IMR-90 (cell line): ENCODE results near the gene LRRC14B. TPM values are rescaled to one million over a fixed set of nuclear protein-coding genes. Genes with fewer than 3 reads are reported as not detected.

Experiments used
- ATAC-seq: fragments of 200-7000 bp; cut with Tn5 transposase; 2 replicates; pipeline ENCODE4 v1.9.1; 2020; ENCODE audit warnings: low read depth, mild to moderate bottlenecking, moderate library complexity
- BruUV-seq: library from RNA; stranded (reverse); fragments of 400-500 nt; replicated peaks from 2 replicates; lab custom pipeline; 2021; lab: Mats Ljungman, UMichigan
- CTCF ChIA-PET: fragments of 300-600 bp; formaldehyde crosslinking; extraction: SDS; loops from one replicate; lab custom pipeline; 2021; ENCODE audit warnings: antibody characterized with exemption; lab: Yijun Ruan, JAX
- POLR2A ChIA-PET: fragments of 300-600 bp; sonication (Branson Sonifier 250); formaldehyde crosslinking; loops from one replicate; lab custom pipeline; 2022; ENCODE audit warnings: antibody characterized with exemption; ENCODE audit not compliant: unreplicated experiment; lab: Charles Lee
- DNase-seq: peaks from one replicate; pipeline ENCODE4 v3.0.0; 2013
- H2AFZ ChIP-seq: replicated peaks from 2 replicates; pipeline ENCODE3; 2013; ENCODE audit warnings: low read length, mild to moderate bottlenecking; ENCODE audit not compliant: poor library complexity
- H2AK5ac ChIP-seq: 2 replicates; pipeline ENCODE4 v1.6.1; 2013; ENCODE audit warnings: low read depth, low read length, inconsistent platforms
- H2AK9ac ChIP-seq: replicated peaks from 2 replicates; pipeline ENCODE3; 2013; ENCODE audit warnings: mild to moderate bottlenecking, low read depth, low read length, moderate library complexity; ENCODE audit not compliant: poor library complexity
- H2BK120ac ChIP-seq: 2 replicates; pipeline ENCODE4 v1.6.1; 2013; ENCODE audit warnings: low read depth, low read length, inconsistent platforms
- H2BK15ac ChIP-seq: 3 replicates; pipeline ENCODE4 v1.6.1; 2013; ENCODE audit warnings: low read depth, low read length, inconsistent platforms
- H2BK20ac ChIP-seq: 2 replicates; pipeline ENCODE4 v1.6.1; 2013; ENCODE audit warnings: low read depth, mild to moderate bottlenecking, inconsistent platforms, low read length, moderate library complexity
- H2BK5ac ChIP-seq: 2 replicates; pipeline ENCODE4 v1.6.1; 2013; ENCODE audit warnings: mild to moderate bottlenecking, low read depth, low read length, inconsistent platforms; ENCODE audit not compliant: poor library complexity, severe bottlenecking
- H3K14ac ChIP-seq: replicated peaks from 2 replicates; pipeline ENCODE4 v1.6.1; 2013; ENCODE audit warnings: low read depth, low read length, inconsistent platforms
- H3K18ac ChIP-seq: 2 replicates; pipeline ENCODE4 v1.6.1; 2013; ENCODE audit warnings: low read depth, low read length, control low read depth
- H3K23ac ChIP-seq: 2 replicates; pipeline ENCODE4 v1.6.1; 2013; ENCODE audit warnings: low read depth, low read length, inconsistent platforms
- H3K27ac ChIP-seq: 2 replicates; pipeline ENCODE4 v1.5.1; 2013; ENCODE audit warnings: mild to moderate bottlenecking, control low read depth, low read length; ENCODE audit not compliant: insufficient read depth
- H3K27me3 ChIP-seq: 2 replicates; pipeline ENCODE4 v1.6.1; 2013; ENCODE audit warnings: low read length; ENCODE audit not compliant: control insufficient read depth, insufficient read depth
- H3K36me3 ChIP-seq: 2 replicates; pipeline ENCODE4 v1.6.1; 2013; ENCODE audit warnings: low read length, mixed read lengths; ENCODE audit not compliant: control insufficient read depth, insufficient read depth
- H3K4ac ChIP-seq: 2 replicates; pipeline ENCODE4 v1.6.1; 2013; ENCODE audit warnings: low read depth, low read length, inconsistent platforms
- H3K4me1 ChIP-seq: 2 replicates; pipeline ENCODE4 v1.6.1; 2013; ENCODE audit warnings: low read length, mixed read lengths; ENCODE audit not compliant: control insufficient read depth, insufficient read depth
- H3K4me2 ChIP-seq: 2 replicates; pipeline ENCODE4 v1.6.1; 2013; ENCODE audit warnings: low read depth, mild to moderate bottlenecking, control low read depth, low read length, moderate library complexity
- H3K4me3 ChIP-seq: 2 replicates; pipeline ENCODE4 v1.5.1; 2013; ENCODE audit warnings: low read depth, mild to moderate bottlenecking, control low read depth, low read length, moderate library complexity; ENCODE audit not compliant: insufficient read depth
- H3K56ac ChIP-seq: 2 replicates; pipeline ENCODE4 v1.6.1; 2013; ENCODE audit warnings: low read length, inconsistent platforms; ENCODE audit not compliant: insufficient read depth; ENCODE audit errors: extremely low read depth
- H3K79me1 ChIP-seq, 2 experiments: 2 replicates each; pipeline ENCODE4 v1.6.1; 2013; ENCODE audit warnings: low read length in 2 of 2, inconsistent platforms in 1 of 2, low read depth in 1 of 2
- H3K9ac ChIP-seq: 2 replicates; pipeline ENCODE4 v1.6.1; 2013; ENCODE audit warnings: low read depth, low read length, control low read depth
- H3K9me1 ChIP-seq: 2 replicates; pipeline ENCODE4 v1.6.1; 2013; ENCODE audit warnings: low read length, inconsistent platforms; ENCODE audit not compliant: insufficient read depth
- H3K9me3 ChIP-seq: 2 replicates; pipeline ENCODE4 v1.6.1; 2013; ENCODE audit warnings: low read length; ENCODE audit not compliant: control insufficient read depth, insufficient read depth
- H4K20me1 ChIP-seq: 2 replicates; pipeline ENCODE4 v1.6.1; 2013; ENCODE audit warnings: low read length, inconsistent platforms; ENCODE audit not compliant: insufficient read depth
- H4K5ac ChIP-seq: 2 replicates; pipeline ENCODE4 v1.6.1; 2013; ENCODE audit warnings: mild to moderate bottlenecking, low read depth, low read length, control low read depth
- H4K8ac ChIP-seq, 2 experiments: 2 replicates each; pipeline ENCODE4 v1.6.1; 2013; ENCODE audit warnings: low read depth in 2 of 2, low read length in 2 of 2, control low read depth in 1 of 2, inconsistent platforms in 1 of 2
- H4K91ac ChIP-seq: 2 replicates; pipeline ENCODE4 v1.6.1; 2013; ENCODE audit warnings: low read depth, low read length, inconsistent platforms; ENCODE audit not compliant: insufficient read depth
- BHLHE40 ChIP-seq: fragments of 150-350 bp; IDR thresholded peaks from 2 replicates; pipeline ENCODE4 v1.6.1; 2016; ENCODE audit warnings: mild to moderate bottlenecking, low read depth, low read length
- CHD1 ChIP-seq: IDR thresholded peaks from 2 replicates; pipeline ENCODE4 v1.6.1; 2012; ENCODE audit warnings: low read depth, low read length, improper control_type of control experiment
- CTCF ChIP-seq: conservative IDR thresholded peaks from 2 replicates; pipeline ENCODE4 v1.5.1; 2012; ENCODE audit warnings: mild to moderate bottlenecking, low read depth, low read length, improper control_type of control experiment
- ELK1 ChIP-seq: fragments of 150-350 bp; IDR thresholded peaks from 2 replicates; pipeline ENCODE4 v1.6.1; 2016; ENCODE audit warnings: low read depth, mild to moderate bottlenecking, low read length, moderate library complexity, borderline replicate concordance
- FOS ChIP-seq: fragments of 150-350 bp; IDR thresholded peaks from 2 replicates; pipeline ENCODE4 v1.6.1; 2016; ENCODE audit warnings: low read depth, low read length
- MAFK ChIP-seq: IDR thresholded peaks from 2 replicates; pipeline ENCODE4 v1.6.1; 2012; ENCODE audit warnings: low read depth, low read length, improper control_type of control experiment
- MAZ ChIP-seq: IDR thresholded peaks from 2 replicates; pipeline ENCODE4 v1.6.1; 2012; ENCODE audit warnings: low read depth, mild to moderate bottlenecking, low read length, improper control_type of control experiment, moderate library complexity, borderline replicate concordance
- NFE2L2 ChIP-seq: fragments of 150-350 bp; IDR thresholded peaks from 2 replicates; pipeline ENCODE4 v1.6.1; 2016; ENCODE audit warnings: low read depth, mild to moderate bottlenecking, low read length
- RCOR1 ChIP-seq: IDR thresholded peaks from 2 replicates; pipeline ENCODE4 v1.6.1; 2012; ENCODE audit warnings: mild to moderate bottlenecking, low read length, improper control_type of control experiment; ENCODE audit not compliant: insufficient replicate concordance
- RFX5 ChIP-seq: IDR thresholded peaks from 2 replicates; pipeline ENCODE4 v1.8.0; 2012; ENCODE audit warnings: low read depth, mild to moderate bottlenecking, low read length, moderate library complexity
- WGBS, 2 experiments: methylation state at CpG; one replicate each; pipeline versions ENCODE4 v1.1.5 to v1.1.7; 2013; ENCODE audit warnings: missing lambda C conversion rate in 2 of 2; ENCODE audit not compliant: insufficient read length in 1 of 2; ENCODE audit errors: extremely low coverage in 2 of 2; 5-methylcytosine and 5-hydroxymethylcytosine counted together
- dilution Hi-C: fragments of 300-500 bp; cut with HindIII; formaldehyde crosslinking; loops from one replicate; pipeline ENCODE4 v1.14.3; 2018; ENCODE audit warnings: low sequenced_read_pairs; ENCODE audit not compliant: unreplicated experiment
- in situ Hi-C: fragments of 300-500 bp; cut with MboI; formaldehyde crosslinking; loops from 3 replicates; pipeline ENCODE4 v1.14.3; 2019; ENCODE audit warnings: low sequenced_read_pairs, inconsistent platforms, mixed read lengths
- intact Hi-C: fragments of 100-400 bp; cut with micrococcal nuclease; formaldehyde crosslinking; loops from 2 replicates; pipeline ENCODE4 v1.10.0; 2022
- polyA plus RNA-seq, 3 experiments: library from polyadenylated mRNA; depleted of rRNA; stranded (reverse); fragments of >200 nt; gene quantifications; 2 replicates each; pipeline ENCODE4 v1.2.3, GENCODE V29; 2012; ENCODE audit warnings: low replicate concordance in 1 of 3
- total RNA-seq: library from RNA; depleted of rRNA; stranded (reverse); fragments of >200 nt; gene quantifications from 2 replicates; pipeline ENCODE4 v1.2.3, GENCODE V29; 2012

Gene LRRC14B
- total and polyA plus RNA-seq, 2 of the 4 experiments (the other 2 are of a cell fraction) = not detected

GRCh38 chr5:180286-180918 is 10.9 kb upstream of the LRRC14B start:
- in situ Hi-C loops (no loop called here), intact Hi-C loops (no loop called here), dilution Hi-C loops (no loop called here)
- H3K27ac ChIP-seq = no peak overlapping the region
- H3K14ac ChIP-seq = no peak overlapping the region
- ChIA-PET POLR2A (no interaction called here), CTCF (no interaction called here)
- no peak overlapping the region for H2AFZ ChIP-seq
- no peak overlapping the region for H3K56ac ChIP-seq
- H2BK5ac ChIP-seq = no peak overlapping the region
- no peak overlapping the region for H3K18ac ChIP-seq
- TF ChIP-seq MAZ = no peak
- no peak for TF ChIP-seq RFX5
- TF ChIP-seq FOS = no peak
- TF ChIP-seq CTCF = no peak
- TF ChIP-seq BHLHE40 = no peak
- TF ChIP-seq CHD1 = no peak
- TF ChIP-seq MAFK = no peak
- no peak for TF ChIP-seq RCOR1
- TF ChIP-seq NFE2L2 = no peak
- no peak for TF ChIP-seq ELK1
- no peak overlapping the region for H4K8ac ChIP-seq
- ATAC-seq (no peak), DNase-seq (no peak)
- H2BK120ac ChIP-seq = no peak overlapping the region
- 0 out of 2 replicates have a peak, but pooled peaks cover 2% of the 10 kb centered on the region for H3K9me1 ChIP-seq
- no peak overlapping the region for H2BK15ac ChIP-seq
- no peak overlapping the region for H2AK9ac ChIP-seq
- H3K4me1 ChIP-seq = no peaks in the 10 kb centered on the region
- no peak overlapping the region for H3K4me2 ChIP-seq
- no peak overlapping the region for H3K4me3 ChIP-seq
- peaks cover 16% of the 10 kb centered on the region for H3K27me3 ChIP-seq
- no TSS peak for BruUV-seq
- H3K9ac ChIP-seq = no peak overlapping the region
- H3K36me3 ChIP-seq = no peaks in the 10 kb centered on the region
- H4K91ac ChIP-seq = no peak overlapping the region
- no peaks in the 10 kb centered on the region for H4K20me1 ChIP-seq
- no peak overlapping the region for H2AK5ac ChIP-seq
- WGBS, 2 experiments = 89% methylated on average over 7 of the region's 13 CpGs; no CpG with 5 or more reads in 1 of the 2 experiments
- H4K5ac ChIP-seq = no peak overlapping the region
- H3K4ac ChIP-seq = no peak overlapping the region
- H2BK20ac ChIP-seq = no peak overlapping the region
- no peaks in the 10 kb centered on the region for H3K79me1 ChIP-seq
- no peaks in the 10 kb centered on the region for H3K9me3 ChIP-seq
- no peak overlapping the region for H3K23ac ChIP-seq
